Psoas muscle (tissue), 8 donors: ENCODE data around the gene USP17L29. TPM values are rescaled to one million over a fixed set of nuclear protein-coding genes. Genes with fewer than 3 reads are reported as not detected.
"Not testable (repeated sequence)": the region's sequence is repeated elsewhere in the genome, so short reads cannot be mapped to it uniquely, and the experiment has no call there.

ENCODE experiments used
- ATAC-seq, 4 donors: fragments of 200-7000 bp; cut with Tn5 transposase; one replicate each; pipeline ENCODE4 v1.9.1; 2020; ENCODE audit warnings: moderate library complexity in 3 of 4, mild to moderate bottlenecking in 2 of 4
- DNase-seq, 2 donors: peaks; one replicate each; pipeline ENCODE4 v3.0.0-alpha.2; 2020
- H3K27ac ChIP-seq: fragments of 200-600 bp; one replicate; pipeline ENCODE4 v1.8.0; 2022
- H3K27me3 ChIP-seq, 3 donors: fragments of 200-600 bp in 1 of 3; one replicate each; pipeline versions ENCODE4 v1.6.1 to v1.8.0; 2013 to 2022; ENCODE audit warnings: low read length in 2 of 3, mild to moderate bottlenecking in 2 of 3, moderate library complexity in 1 of 3; ENCODE audit not compliant: insufficient read depth in 3 of 3
- H3K36me3 ChIP-seq, 2 donors: fragments of 200-600 bp in 1 of 2; one replicate each; pipeline versions ENCODE4 v1.6.1 to v1.8.0; 2013 to 2022; ENCODE audit warnings: low read depth in 1 of 2, mild to moderate bottlenecking in 1 of 2, moderate library complexity in 1 of 2; ENCODE audit not compliant: insufficient read depth in 1 of 2
- H3K4me1 ChIP-seq: fragments of 200-600 bp; one replicate; pipeline ENCODE4 v1.8.0; 2022
- H3K4me3 ChIP-seq: fragments of 200-600 bp; one replicate; pipeline ENCODE4 v1.8.0; 2022; ENCODE audit warnings: mild to moderate bottlenecking
- H3K9me3 ChIP-seq: fragments of 200-600 bp; one replicate; pipeline ENCODE4 v1.8.0; 2022
- WGBS, 3 donors: extraction: QIAGEN DNeasy Blood & Tissue Kit; methylation state at CpG; one replicate each; pipeline versions ENCODE4 v1.1.6 to v1.1.7; 2013; 5-methylcytosine and 5-hydroxymethylcytosine counted together
- intact Hi-C, 2 donors: fragments of 100-400 bp; cut with DNase I; formaldehyde crosslinking; loops; one replicate each; pipeline versions ENCODE4 v1.11.0 to v1.14.2; 2022
- long read RNA-seq, 2 donors: library from polyadenylated mRNA; unstranded; transcript quantifications; one replicate each; pipeline ENCODE4 v2.0.0, GENCODE V29; 2021
- polyA plus RNA-seq, 3 donors: library from polyadenylated mRNA; stranded (reverse); fragments of 200-250 nt; gene quantifications; one replicate each; pipeline ENCODE4 v1.2.3, GENCODE V29; 2013
- total RNA-seq, 4 donors: library from RNA; stranded (reverse); fragmentation: NEBNext Ultra II Directional in 2 of 4; extraction: Animal tissue kit (Norgen Biotek cat#: 25700) in 2 of 4; gene quantifications; one replicate each; pipeline versions ENCODE4 v1.2.1 to v1.2.4, GENCODE V29; 2021 to 2023
- donor health status: healthy with polysubstance abuse.
- donor health status: DM: no; HTN: no; CAD: no; lungs with moderate emphysema.
- donor health status: Bipolar disorder and iron deficiency.
- donor health status: healthy.
- donor health status: DM: yes; HTN: yes; CAD: no.
- donor health status: DM: no; HTN: no; CAD: no.
- donor health status: DM: no; HTN: no; CAD: no.
- donor health status: DM: yes; HTN: yes; CAD: no.

The USP17L29 gene
- total RNA-seq (not detected), polyA plus RNA-seq (not detected)
- long read RNA-seq, donor 1 = 0 reads
- long read RNA-seq, donor 2 = 0 reads

GRCh38 chr4:9353338-9353737, at the start of gene USP17L29:
TSS of gene USP17L29 (plus strand) at chr4:9353638. CDS start at chr4:9353638, 0 bp downstream.
- H3K9me3 ChIP-seq, H3K27me3 ChIP-seq, DNase-seq, H3K4me1 ChIP-seq, H3K4me3 ChIP-seq, ATAC-seq, intact Hi-C loops, H3K27ac ChIP-seq, H3K36me3 ChIP-seq: not testable (repeated sequence)
- no CpG with 5 or more reads among the region's 15 CpGs for WGBS, 3 donors

GRCh38 chr4:9324191-9324590, 29.2 kb upstream of the USP17L29 start:
- H3K4me1 ChIP-seq, H3K27me3 ChIP-seq, ATAC-seq, H3K4me3 ChIP-seq, intact Hi-C loops, H3K27ac ChIP-seq, DNase-seq, H3K9me3 ChIP-seq, H3K36me3 ChIP-seq: not testable (repeated sequence)
- WGBS, 3 donors = 90 to 100% (median 94%) methylated on average over 1 of the region's 13 CpGs

GRCh38 chr4:9324865-9325264, 28.6 kb upstream of the USP17L29 start, which contains the start of gene USP17L24:
TSS of gene USP17L24 (plus strand) at chr4:9325165. CDS start at chr4:9325165, 0 bp downstream.
- ATAC-seq, DNase-seq, H3K27ac ChIP-seq, H3K9me3 ChIP-seq, H3K4me3 ChIP-seq, intact Hi-C loops, H3K36me3 ChIP-seq, H3K4me1 ChIP-seq, H3K27me3 ChIP-seq: not testable (repeated sequence)
- no CpG with 5 or more reads among the region's 15 CpGs for WGBS, 3 donors

GRCh38 chr4:9329611-9330010, 23.8 kb upstream of the USP17L29 start, which contains the start of gene USP17L25:
TSS of gene USP17L25 (plus strand) at chr4:9329911. CDS start at chr4:9329911, 0 bp downstream.
- H3K27ac ChIP-seq, H3K4me3 ChIP-seq, H3K4me1 ChIP-seq, DNase-seq, intact Hi-C loops, ATAC-seq, H3K9me3 ChIP-seq, H3K27me3 ChIP-seq, H3K36me3 ChIP-seq: not testable (repeated sequence)
- no CpG with 5 or more reads among the region's 15 CpGs for WGBS, 3 donors

- DNase-seq, ATAC-seq, H3K4me3 ChIP-seq, intact Hi-C loops, H3K27me3 ChIP-seq, H3K9me3 ChIP-seq, H3K36me3 ChIP-seq, H3K4me1 ChIP-seq, H3K27ac ChIP-seq: not testable (repeated sequence)
- WGBS, 3 donors = 83% methylated on average over 9 of the region's 15 CpGs; no CpG with 5 or more reads in 2 of the 3 donors
These were observed 19.1 kb upstream of the USP17L29 start, which contains the start of gene USP17L26 for GRCh38 chr4:9334358-9334757. TSS of gene USP17L26 (plus strand) at chr4:9334658. CDS start at chr4:9334658, 0 bp downstream.

- whole genome bisulfite sequencing, 3 donors = no CpG with 5 or more reads among the region's 15 CpGs
- ATAC-seq, H3K36me3 ChIP-seq, H3K4me1 ChIP-seq, H3K27me3 ChIP-seq, intact Hi-C loops, DNase-seq, H3K4me3 ChIP-seq, H3K9me3 ChIP-seq, H3K27ac ChIP-seq: not testable (repeated sequence)
These were observed 14.3 kb upstream of the USP17L29 start, which contains the start of gene USP17L5 for GRCh38 chr4:9339103-9339502. TSS of gene USP17L5 (plus strand) at chr4:9339403. CDS start at chr4:9339403, 0 bp downstream.

- ATAC-seq, H3K27ac ChIP-seq, H3K36me3 ChIP-seq, H3K4me3 ChIP-seq, H3K27me3 ChIP-seq, DNase-seq, H3K9me3 ChIP-seq, H3K4me1 ChIP-seq, intact Hi-C loops: not testable (repeated sequence)
- WGBS, 3 donors = no CpG with 5 or more reads among the region's 15 CpGs
These were observed 9.6 kb upstream of the USP17L29 start, which contains the start of gene USP17L27 for GRCh38 chr4:9343848-9344247. TSS of gene USP17L27 (plus strand) at chr4:9344148. CDS start at chr4:9344148, 0 bp downstream.

- H3K4me1 ChIP-seq, ATAC-seq, H3K27ac ChIP-seq, H3K4me3 ChIP-seq, H3K9me3 ChIP-seq, H3K27me3 ChIP-seq, H3K36me3 ChIP-seq, intact Hi-C loops, DNase-seq: not testable (repeated sequence)
- WGBS, 3 donors = no CpG with 5 or more reads among the region's 15 CpGs
These were observed 4.8 kb upstream of the USP17L29 start, which contains the start of gene USP17L28 for GRCh38 chr4:9348593-9348992. TSS of gene USP17L28 (plus strand) at chr4:9348893. CDS start at chr4:9348893, 0 bp downstream.

- H3K27me3 ChIP-seq, intact Hi-C loops, H3K9me3 ChIP-seq, H3K27ac ChIP-seq, H3K4me3 ChIP-seq, ATAC-seq, DNase-seq, H3K36me3 ChIP-seq, H3K4me1 ChIP-seq: not testable (repeated sequence)
- WGBS, 3 donors = 93 to 94% methylated on average over 12 to 13 of the region's 18 CpGs; no CpG with 5 or more reads in 1 of the 3 donors
These were observed 2.6 kb upstream of the USP17L29 start for GRCh38 chr4:9350866-9351265.

- intact Hi-C loops, H3K27me3 ChIP-seq, DNase-seq, H3K4me3 ChIP-seq, H3K4me1 ChIP-seq, H3K36me3 ChIP-seq, H3K27ac ChIP-seq, ATAC-seq, H3K9me3 ChIP-seq: not testable (repeated sequence)
- no CpG with 5 or more reads among the region's 15 CpGs for WGBS, 3 donors
These were observed 9.4 kb downstream of the USP17L29 start, which contains the start of gene USP17L30 for GRCh38 chr4:9362829-9363228. TSS of gene USP17L30 (plus strand) at chr4:9363129. CDS start at chr4:9363129, 0 bp downstream.

- H3K27ac ChIP-seq, ATAC-seq, H3K4me1 ChIP-seq, intact Hi-C loops, H3K9me3 ChIP-seq, H3K36me3 ChIP-seq, DNase-seq, H3K27me3 ChIP-seq, H3K4me3 ChIP-seq: not testable (repeated sequence)
- WGBS, 3 donors = 14 to 41% (median 14%) methylated on average over 1 of the region's 1 CpG
These were observed 26.4 kb downstream of the USP17L29 start for GRCh38 chr4:9379881-9380280.
